ENCODE data around the gene ISM1. TPM values are rescaled to one million over a fixed set of nuclear protein-coding genes. Genes with fewer than 3 reads are reported as not detected.
A peak's percentile ranks its signal among the peaks of the same experiment; 100 is the strongest.

ISM1 gene
- total and polyA plus RNA-seq, 2 of the 13 experiments (the other 11 are each of a cell fraction or from before 2014, with no cell fraction given) = 0.40 to 1.4 TPM

- TF ChIP-seq ARID2 (CRISPR knock-in tag; IDR thresholded peaks at IDR 0.05; ENCODE audit: borderline replicate concordance) (no peak), SMAD3 (CRISPR knock-in tag; IDR thresholded peaks at IDR 0.05) (peak; percentile 72; the same call in 1 of the 2 replicates), MZF1 (CRISPR knock-in tag; IDR thresholded peaks at IDR 0.05; ENCODE audit: borderline replicate concordance) (no peak), TIGD3 (CRISPR knock-in tag; IDR thresholded peaks at IDR 0.05; ENCODE audit: borderline replicate concordance) (no peak), ZMYM2 (CRISPR knock-in tag; IDR thresholded peaks at IDR 0.05) (no peak), ZBTB49 (CRISPR knock-in tag; IDR thresholded peaks at IDR 0.05; ENCODE audit: borderline replicate concordance) (no peak), ZFY (CRISPR knock-in tag; IDR thresholded peaks at IDR 0.05) (no peak), ZSCAN5A (CRISPR knock-in tag; IDR thresholded peaks at IDR 0.05; ENCODE audit: borderline replicate concordance) (no peak), XBP1 (CRISPR knock-in tag; IDR thresholded peaks at IDR 0.05) (0 out of 2 replicates have a peak, but pooled peaks have one; percentile 56), TRIM24 (CRISPR knock-in tag; IDR thresholded peaks at IDR 0.05) (no peak), PCBP2 (optimal IDR thresholded peaks at IDR 0.05; ENCODE audit: low read depth, low read length, poor library complexity, severe bottlenecking) (no peak), BORCS8-MEF2B (CRISPR knock-in tag; IDR thresholded peaks at IDR 0.05) (0 out of 2 replicates have a peak, but pooled peaks have one; percentile 55), MXI1 (IDR thresholded peaks at IDR 0.05; ENCODE audit: borderline replicate concordance, low read depth, low read length) (no peak), ZNF260 (CRISPR knock-in tag; IDR thresholded peaks at IDR 0.05; ENCODE audit: borderline replicate concordance, low read depth) (no peak), SOX5 (CRISPR knock-in tag; IDR thresholded peaks at IDR 0.05; ENCODE audit: borderline replicate concordance) (peak; percentile 47; the same call in 1 of the 2 replicates), NRL (CRISPR knock-in tag; IDR thresholded peaks at IDR 0.05; ENCODE audit: borderline replicate concordance) (no peak)
- TF ChIP-seq, protein P1, sequence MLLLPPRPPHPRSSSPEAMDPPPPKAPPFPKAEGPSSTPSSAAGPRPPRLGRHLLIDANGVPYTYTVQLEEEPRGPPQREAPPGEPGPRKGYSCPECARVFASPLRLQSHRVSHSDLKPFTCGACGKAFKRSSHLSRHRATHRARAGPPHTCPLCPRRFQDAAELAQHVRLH (CRISPR knock-in tag; IDR thresholded peaks at IDR 0.05; ENCODE audit: borderline replicate concordance, low read depth) = peak; percentile 87; the same call in 1 of the 2 replicates
- TF ChIP-seq, protein P2, sequence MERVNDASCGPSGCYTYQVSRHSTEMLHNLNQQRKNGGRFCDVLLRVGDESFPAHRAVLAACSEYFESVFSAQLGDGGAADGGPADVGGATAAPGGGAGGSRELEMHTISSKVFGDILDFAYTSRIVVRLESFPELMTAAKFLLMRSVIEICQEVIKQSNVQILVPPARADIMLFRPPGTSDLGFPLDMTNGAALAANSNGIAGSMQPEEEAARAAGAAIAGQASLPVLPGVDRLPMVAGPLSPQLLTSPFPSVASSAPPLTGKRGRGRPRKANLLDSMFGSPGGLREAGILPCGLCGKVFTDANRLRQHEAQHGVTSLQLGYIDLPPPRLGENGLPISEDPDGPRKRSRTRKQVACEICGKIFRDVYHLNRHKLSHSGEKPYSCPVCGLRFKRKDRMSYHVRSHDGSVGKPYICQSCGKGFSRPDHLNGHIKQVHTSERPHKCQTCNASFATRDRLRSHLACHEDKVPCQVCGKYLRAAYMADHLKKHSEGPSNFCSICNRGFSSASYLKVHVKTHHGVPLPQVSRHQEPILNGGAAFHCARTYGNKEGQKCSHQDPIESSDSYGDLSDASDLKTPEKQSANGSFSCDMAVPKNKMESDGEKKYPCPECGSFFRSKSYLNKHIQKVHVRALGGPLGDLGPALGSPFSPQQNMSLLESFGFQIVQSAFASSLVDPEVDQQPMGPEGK (CRISPR knock-in tag; IDR thresholded peaks at IDR 0.05) = peak; percentile 65
- TF ChIP-seq, protein P3, sequence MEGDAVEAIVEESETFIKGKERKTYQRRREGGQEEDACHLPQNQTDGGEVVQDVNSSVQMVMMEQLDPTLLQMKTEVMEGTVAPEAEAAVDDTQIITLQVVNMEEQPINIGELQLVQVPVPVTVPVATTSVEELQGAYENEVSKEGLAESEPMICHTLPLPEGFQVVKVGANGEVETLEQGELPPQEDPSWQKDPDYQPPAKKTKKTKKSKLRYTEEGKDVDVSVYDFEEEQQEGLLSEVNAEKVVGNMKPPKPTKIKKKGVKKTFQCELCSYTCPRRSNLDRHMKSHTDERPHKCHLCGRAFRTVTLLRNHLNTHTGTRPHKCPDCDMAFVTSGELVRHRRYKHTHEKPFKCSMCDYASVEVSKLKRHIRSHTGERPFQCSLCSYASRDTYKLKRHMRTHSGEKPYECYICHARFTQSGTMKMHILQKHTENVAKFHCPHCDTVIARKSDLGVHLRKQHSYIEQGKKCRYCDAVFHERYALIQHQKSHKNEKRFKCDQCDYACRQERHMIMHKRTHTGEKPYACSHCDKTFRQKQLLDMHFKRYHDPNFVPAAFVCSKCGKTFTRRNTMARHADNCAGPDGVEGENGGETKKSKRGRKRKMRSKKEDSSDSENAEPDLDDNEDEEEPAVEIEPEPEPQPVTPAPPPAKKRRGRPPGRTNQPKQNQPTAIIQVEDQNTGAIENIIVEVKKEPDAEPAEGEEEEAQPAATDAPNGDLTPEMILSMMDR (CRISPR knock-in tag; IDR thresholded peaks at IDR 0.05) = peak; percentile 98
These were observed 104.0 kb downstream of the ISM1 start (continued) for GRCh38 chr20:13325033-13325432.

Measured in HepG2 (cell line).